ENCODE data around the gene TRPV3.
A peak's percentile ranks its signal among the peaks of the same experiment; 100 is the strongest.
"Not testable (repeated sequence)": the region's sequence is repeated elsewhere in the genome, so short reads cannot be mapped to it uniquely, and the experiment has no call there.

The TRPV3 gene

GRCh38 chr17:3545151-3545550 is 12.5 kb downstream of the TRPV3 start:
- DNase-seq: no peak

- DNase-seq: no peak
Measured at GRCh38 chr17:3544365-3544764, 13.2 kb downstream of the TRPV3 start.

DNA sequence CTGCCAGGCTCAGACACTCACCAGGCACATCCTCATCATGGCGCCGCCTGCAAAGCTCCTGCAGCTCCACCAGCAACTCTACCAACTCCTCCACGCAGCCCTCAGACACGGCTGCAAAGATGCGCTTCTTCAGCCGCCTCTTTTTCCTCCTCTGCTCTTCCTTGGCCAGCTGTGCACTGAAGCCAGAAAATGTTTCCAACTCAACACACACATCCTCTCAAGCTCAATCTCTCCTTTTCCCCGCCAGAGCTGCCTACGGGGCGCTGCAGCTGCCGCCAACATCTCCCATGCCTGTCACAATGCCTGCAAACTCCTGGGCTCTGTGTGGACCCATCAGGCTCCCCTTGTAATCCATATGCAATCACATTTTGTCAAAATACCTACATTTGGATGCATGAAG is 14.2 kb downstream of the TRPV3 start:
- DNase-seq: no peak

DNA sequence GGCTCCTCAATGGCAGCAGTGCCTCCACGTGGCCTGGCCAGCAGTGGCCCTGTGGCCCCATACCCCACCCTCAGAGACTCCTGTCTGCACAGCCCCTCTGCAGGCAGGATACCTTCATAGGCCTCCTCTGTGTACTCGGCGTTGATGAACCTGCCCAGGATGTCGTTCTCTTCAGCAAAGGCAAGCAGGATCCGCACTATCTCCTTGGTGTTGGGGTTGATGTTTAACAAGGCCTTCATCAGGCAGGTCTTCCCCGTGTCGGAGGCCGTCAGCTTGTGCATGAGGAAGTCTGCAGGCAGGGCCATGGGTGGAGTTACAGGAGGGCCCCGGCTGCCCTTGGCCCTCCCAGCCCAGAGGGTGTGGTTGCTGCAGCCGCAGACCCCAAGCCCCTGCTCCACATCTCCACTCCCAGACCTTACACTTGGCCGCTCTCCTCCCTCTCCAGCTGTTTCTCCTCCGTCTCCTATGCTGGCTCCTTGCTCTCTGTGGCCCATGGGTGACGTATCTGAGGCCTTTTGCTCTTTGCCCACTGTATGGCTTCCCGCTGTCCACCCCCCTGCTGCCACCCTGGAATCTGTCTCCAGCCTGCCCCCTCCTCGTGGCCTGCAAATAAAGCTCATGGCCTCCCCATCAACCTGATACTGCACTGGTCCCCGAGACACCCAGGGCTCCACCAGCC is 15.1 kb downstream of the TRPV3 start:
- no peak for DNase-seq

DNA sequence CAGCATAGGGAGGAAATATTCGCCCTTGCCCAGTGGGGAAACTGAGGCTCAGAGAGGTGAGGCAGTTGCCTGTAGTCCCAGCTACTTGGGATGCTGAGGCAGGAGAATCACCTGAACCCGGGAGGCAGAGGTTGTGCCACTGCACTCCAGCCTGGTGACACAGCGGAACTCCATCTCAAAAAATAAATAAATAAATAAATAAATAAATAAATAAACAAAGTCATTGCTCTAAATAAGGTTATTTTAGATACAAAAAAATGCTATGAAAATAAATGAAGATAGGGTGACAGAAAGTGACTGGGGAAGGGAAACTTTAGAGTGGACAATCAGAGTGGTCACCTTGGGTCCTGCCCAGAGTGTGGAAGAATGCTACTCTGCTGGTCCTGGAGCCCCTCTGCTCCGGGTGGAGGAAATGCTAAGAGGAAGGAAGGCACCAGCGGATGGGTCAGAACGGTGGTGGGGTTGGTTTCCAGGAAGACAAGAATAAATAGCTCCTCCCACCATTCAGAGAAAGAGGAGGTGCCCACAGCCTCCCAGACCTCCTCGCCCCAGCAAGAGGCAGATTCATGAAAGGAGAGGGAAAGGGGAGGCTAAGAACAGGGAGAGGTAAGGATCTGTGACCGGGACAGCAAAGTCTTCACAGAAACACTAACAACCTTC is 17.6 kb downstream of the TRPV3 start:
- DNase-seq: no peak

- no peak for DNase-seq
Measured at GRCh38 chr17:3536716-3537115, 20.9 kb downstream of the TRPV3 start.

- DNase-seq: peak; percentile 57
Measured at GRCh38 chr17:3535253-3535995, 22.2 kb downstream of the TRPV3 start.

- peak; percentile 11 for DNase-seq
Measured at GRCh38 chr17:3534881-3535252, 22.7 kb downstream of the TRPV3 start.

GRCh38 chr17:3533752-3534151 is 23.9 kb downstream of the TRPV3 start:
- no peak for DNase-seq

GRCh38 chr17:3532859-3533142 is 24.8 kb downstream of the TRPV3 start:
- no peak for DNase-seq

- DNase-seq: no peak
Measured at GRCh38 chr17:3532106-3532858, 25.3 kb downstream of the TRPV3 start.

DNA sequence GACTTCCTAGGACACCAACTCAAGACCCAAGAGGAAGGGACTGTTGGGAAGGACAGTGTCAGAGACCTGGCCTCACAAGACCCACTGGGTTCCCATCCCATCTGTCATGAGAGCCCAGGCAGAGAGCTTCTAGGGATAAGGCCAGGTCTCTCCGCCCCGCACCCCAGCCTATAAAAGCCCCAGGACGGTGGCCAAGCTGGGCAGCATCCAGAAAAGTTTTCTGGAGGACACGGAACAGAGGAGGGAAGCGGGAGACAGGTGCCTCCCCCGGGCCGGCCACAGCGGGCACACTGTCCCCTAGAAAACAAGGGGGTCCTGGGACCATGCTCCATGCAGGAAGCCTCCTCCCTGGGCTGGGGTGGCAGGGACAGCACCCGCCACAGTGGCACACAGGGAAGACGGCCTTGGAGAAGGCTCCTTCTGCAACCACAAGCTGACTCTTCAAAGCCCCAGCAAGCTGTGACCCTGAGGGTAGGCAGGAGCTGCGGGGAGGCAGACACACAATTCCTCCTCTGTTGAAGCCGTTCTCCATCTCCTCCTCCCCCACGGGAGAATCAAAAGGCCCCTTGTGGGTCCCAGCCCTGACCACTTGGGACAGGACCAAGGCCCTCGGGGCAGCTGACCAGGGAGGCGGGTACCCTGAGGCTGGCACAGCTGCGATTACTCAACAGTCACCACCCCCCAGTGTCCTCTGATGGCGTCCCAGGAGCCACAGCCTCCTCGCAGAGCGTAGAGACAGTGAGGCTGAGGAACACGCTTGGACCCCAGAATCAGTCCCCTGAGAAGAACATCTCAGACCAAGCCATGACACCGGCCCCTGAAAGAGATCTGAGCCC is 26.1 kb downstream of the TRPV3 start:
- no peak for DNase-seq

- DNase-seq: no peak
Measured at GRCh38 chr17:3529817-3530741, 27.5 kb downstream of the TRPV3 start.

- no peak for DNase-seq
Measured at GRCh38 chr17:3528880-3529511, 28.6 kb downstream of the TRPV3 start.

DNA sequence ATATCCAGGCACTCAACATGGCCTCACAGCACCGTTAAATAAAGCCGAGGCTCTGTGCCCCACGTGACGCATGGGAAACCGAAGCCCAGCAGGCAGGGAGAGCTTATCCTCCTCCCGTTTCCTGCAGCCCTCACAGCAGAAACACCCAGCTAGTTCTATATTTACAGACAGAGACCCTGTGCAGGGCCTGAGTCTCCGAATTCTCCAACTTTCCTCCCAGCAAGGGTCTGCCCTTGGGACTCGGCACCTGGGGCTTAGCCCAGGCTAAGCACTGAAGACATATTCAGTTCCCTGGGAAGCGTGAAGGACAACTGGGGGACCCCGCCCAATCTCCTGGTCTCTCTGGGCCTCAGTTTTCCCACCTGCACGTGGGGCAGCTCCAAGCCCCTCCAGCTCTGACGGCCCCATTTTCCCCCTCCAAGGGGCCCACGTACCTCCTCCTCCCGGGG is 29.2 kb downstream of the TRPV3 start:
- no peak for DNase-seq

DNA sequence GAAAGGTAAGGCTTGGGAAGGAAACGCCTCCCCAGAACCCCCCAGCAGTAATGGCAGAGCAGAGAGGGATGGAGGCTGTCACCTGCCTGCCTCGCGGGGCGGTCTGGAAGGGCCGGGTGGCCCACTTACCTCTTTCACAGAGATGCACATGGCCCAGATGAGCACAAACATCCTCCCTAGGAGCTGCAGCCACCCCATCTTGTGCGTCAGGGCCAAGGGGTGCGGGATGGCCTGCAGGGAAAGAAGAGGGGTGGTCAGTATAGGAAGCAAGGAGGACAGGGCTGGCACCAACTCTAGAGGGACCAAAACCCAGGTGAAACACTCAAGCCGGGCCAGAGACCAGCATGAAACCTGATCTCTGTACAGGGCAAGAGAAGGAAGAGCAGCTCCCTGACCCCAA is 29.7 kb downstream of the TRPV3 start:
- DNase-seq: no peak

GRCh38 chr17:3527468-3527867 is 30.1 kb downstream of the TRPV3 start:
- no peak for DNase-seq

GRCh38 chr17:3526971-3527370 is 30.6 kb downstream of the TRPV3 start:
- no peak for DNase-seq

GRCh38 chr17:3526491-3526890 is 31.1 kb downstream of the TRPV3 start:
- no peak for DNase-seq

DNA sequence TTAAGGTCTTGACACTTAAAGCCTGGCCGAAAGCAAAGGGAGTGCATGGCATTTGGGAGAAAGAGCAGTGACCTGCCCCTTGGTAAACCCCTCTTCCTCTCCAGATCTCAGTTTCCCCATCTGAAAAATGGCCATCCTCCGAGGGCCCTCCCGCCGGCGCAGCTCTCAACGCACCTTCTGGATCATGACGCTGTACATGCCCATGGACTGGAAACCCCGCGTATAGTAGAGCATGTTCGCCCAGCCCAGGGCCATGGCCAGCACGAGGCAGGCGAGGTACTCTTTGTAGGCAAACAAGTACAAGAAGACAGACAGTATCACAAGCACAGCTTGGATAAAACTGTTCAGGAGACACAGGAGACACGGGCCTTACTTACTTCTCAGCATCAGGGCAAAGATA is 33.6 kb downstream of the TRPV3 start:
- DNase-seq: no peak

- not testable (repeated sequence) for DNase-seq
Measured at GRCh38 chr17:3519472-3519871, 38.1 kb downstream of the TRPV3 start.
